Neutrophil (primary cell): ENCODE results near the gene CMTM1.

ENCODE experiments used
- H3K27ac ChIP-seq: fragments of 200-600 bp; sonication (generic); 2 replicates; pipeline ENCODE4 v1.5.1; 2016; ENCODE audit warnings: mild to moderate bottlenecking, moderate library complexity
- H3K27me3 ChIP-seq: fragments of 200-600 bp; sonication (generic); 2 replicates; pipeline ENCODE4 v1.6.0; 2016; ENCODE audit warnings: mild to moderate bottlenecking
- H3K36me3 ChIP-seq: fragments of 200-600 bp; sonication (generic); 2 replicates; pipeline ENCODE4 v1.5.1; 2017
- H3K4me1 ChIP-seq, 2 experiments: fragments of 200-600 bp in 1 of 2; sonication (generic) in 1 of 2; 1 replicate in 1 of 2; 2 replicates in 1 of 2; pipeline versions ENCODE4 v1.5.1 to v1.6.1; 2013 to 2016; ENCODE audit warnings: low read depth in 1 of 2, low read length in 1 of 2, mild to moderate bottlenecking in 1 of 2, moderate library complexity in 1 of 2; ENCODE audit not compliant: control insufficient read depth in 1 of 2, insufficient read depth in 1 of 2
- H3K4me3 ChIP-seq, 2 experiments: fragments of 200-600 bp in 1 of 2; sonication (generic) in 1 of 2; 1 replicate in 1 of 2; 2 replicates in 1 of 2; pipeline ENCODE4 v1.5.1; 2013 to 2016; ENCODE audit warnings: low read depth in 1 of 2, low read length in 1 of 2, mild to moderate bottlenecking in 1 of 2, moderate library complexity in 1 of 2
- H3K9me3 ChIP-seq: fragments of 200-600 bp; sonication (generic); 2 replicates; pipeline ENCODE4 v1.5.1; 2016
- TF ChIP-seq, protein P1 (sequence below): fragments of 200-600 bp; sonication (generic); IDR thresholded peaks from 2 replicates; pipeline ENCODE4 v1.5.1; 2016; ENCODE audit warnings: antibody characterized with exemption

Gene CMTM1

DNA sequence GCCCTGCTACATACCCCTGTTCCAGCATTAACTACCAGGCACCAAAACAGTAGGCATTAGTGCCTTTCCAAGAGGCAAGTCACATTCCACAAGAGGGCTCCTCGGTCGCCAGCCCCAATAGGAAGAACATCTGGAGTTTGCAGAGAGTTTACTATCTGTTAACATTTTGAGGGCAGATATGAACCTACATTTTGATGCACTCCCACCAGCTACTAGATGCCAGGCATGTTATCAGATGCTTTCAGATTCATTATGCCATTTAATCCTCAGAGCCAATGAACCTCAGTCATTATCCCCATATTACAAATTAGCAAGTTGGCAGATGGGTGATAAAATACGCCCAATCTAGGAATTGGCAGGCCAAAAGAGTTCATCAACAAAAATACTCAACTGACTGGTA is 8.8 kb downstream of the CMTM1 start:
- Histone ChIP-seq H3K4me3 (no peak overlapping the region), H3K9me3 (no peaks in the 10 kb centered on the region), H3K27ac (no peak overlapping the region), H3K4me1 (peaks cover 10 to 17% of the 10 kb centered on the region in 2 experiments), H3K36me3 (peaks cover 27% of the 10 kb centered on the region), H3K27me3 (peaks cover 35% of the 10 kb centered on the region)
- TF ChIP-seq, protein P1, sequence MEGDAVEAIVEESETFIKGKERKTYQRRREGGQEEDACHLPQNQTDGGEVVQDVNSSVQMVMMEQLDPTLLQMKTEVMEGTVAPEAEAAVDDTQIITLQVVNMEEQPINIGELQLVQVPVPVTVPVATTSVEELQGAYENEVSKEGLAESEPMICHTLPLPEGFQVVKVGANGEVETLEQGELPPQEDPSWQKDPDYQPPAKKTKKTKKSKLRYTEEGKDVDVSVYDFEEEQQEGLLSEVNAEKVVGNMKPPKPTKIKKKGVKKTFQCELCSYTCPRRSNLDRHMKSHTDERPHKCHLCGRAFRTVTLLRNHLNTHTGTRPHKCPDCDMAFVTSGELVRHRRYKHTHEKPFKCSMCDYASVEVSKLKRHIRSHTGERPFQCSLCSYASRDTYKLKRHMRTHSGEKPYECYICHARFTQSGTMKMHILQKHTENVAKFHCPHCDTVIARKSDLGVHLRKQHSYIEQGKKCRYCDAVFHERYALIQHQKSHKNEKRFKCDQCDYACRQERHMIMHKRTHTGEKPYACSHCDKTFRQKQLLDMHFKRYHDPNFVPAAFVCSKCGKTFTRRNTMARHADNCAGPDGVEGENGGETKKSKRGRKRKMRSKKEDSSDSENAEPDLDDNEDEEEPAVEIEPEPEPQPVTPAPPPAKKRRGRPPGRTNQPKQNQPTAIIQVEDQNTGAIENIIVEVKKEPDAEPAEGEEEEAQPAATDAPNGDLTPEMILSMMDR, result no peak

- H3K27me3 ChIP-seq, result peaks cover 48% of the 10 kb centered on the region
- TF ChIP-seq, protein P1, result no peak
Measured at GRCh38 chr16:66576296-66576695, 10.1 kb downstream of the CMTM1 start.

DNA sequence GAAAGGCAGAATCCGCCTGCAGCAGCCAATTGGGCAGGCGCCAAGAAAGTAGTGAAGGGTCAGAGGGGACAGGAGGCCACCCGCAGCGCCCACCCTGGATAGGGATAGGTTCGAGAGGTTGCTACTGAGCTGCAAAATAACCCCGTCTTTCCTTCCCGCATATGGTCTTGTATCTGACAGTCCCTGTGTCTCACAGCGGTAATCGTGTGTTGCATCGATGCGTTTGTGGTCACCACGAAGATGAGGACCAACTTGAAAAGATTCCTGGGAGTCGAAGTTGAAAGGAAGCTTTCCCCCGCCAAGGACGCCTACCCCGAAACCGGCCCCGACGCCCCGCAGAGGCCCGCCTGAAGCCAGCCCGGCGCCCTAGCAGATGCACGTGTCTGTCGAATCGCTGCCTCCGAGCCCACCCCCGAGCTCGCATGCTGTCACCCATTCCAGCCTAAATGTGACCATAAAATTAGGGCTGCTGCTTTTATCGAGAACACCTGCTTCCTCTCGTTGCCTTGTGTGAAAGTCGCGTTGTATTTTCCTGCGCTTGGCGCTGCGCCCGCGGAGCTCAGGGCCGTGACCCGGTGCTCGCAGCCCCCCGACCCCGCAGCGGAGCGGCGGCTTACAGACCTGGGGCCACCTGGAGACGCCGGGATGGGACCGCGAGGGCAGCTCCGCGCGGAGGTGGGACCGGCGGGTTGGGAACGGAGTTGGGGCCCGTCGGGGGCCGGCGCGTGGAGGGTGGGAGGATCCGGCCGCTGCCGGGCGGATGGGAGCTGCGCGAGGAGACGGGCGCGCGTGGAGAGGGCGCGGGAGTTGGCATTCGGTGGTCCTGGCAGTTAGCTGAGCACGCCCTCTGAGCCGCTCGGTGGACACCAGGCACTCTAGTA is 12.7 kb downstream of the CMTM1 start, which contains the start of gene CMTM2:
Gene CMTM2, plus strand, starts transcription at position 813 of the 881 bp plus-strand sequence. CDS start 145 bp downstream, outside the sequence.
- H3K9me3 ChIP-seq, result no peaks in the 10 kb centered on the region
- peak within 1 kb of the TSS; percentile 26 to 61 for H3K4me3 ChIP-seq
- H3K4me1 ChIP-seq, result peaks cover 10 to 16% of the 10 kb centered on the region in 2 experiments
- peaks cover 50% of the 10 kb centered on the region for H3K27me3 ChIP-seq
- no peak within 1 kb of the TSS for H3K27ac ChIP-seq
- TF ChIP-seq, protein P1, result no peak
- peaks cover 4% of the 10 kb centered on the region for H3K36me3 ChIP-seq

More at GRCh38 chr16:66576296-66576695, 10.1 kb downstream of the CMTM1 start:
- no peak overlapping the region for H3K27ac ChIP-seq
- peaks cover 10 to 17% of the 10 kb centered on the region in 2 experiments for H3K4me1 ChIP-seq
- H3K9me3 ChIP-seq, result no peaks in the 10 kb centered on the region
- peaks cover 14% of the 10 kb centered on the region for H3K36me3 ChIP-seq
- H3K4me3 ChIP-seq, result no peak overlapping the region

DNA sequence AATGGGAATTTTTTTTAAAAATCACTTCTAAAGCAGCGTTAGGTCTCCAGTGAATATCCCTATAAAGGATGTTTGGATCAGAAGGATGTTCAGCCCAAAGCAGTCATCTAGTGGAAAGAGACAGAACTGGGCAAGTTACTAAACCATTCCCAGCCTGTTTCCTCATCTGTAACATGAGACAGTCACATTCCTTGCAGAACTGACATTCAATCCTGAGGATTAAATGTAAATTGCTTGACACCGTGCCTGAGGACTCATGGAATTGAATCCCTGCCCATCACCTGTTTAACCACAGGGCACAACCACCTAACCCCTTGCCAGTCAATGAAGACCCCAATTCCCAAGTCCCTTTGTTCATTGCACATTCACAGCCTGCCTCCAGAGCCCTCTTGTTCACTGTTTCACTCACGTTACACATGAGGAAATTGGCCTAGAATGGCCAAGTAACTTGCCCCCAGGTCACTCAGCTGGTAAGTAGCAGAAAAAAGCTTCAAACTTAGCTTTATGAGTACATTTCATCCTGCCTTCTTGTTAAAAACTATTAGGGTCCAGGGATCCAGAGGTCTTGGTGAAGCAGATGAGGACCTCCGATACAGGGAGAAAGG is 14.5 kb downstream of the CMTM1 start:
- H3K36me3 ChIP-seq, result no peaks in the 10 kb centered on the region
- H3K9me3 ChIP-seq, result no peaks in the 10 kb centered on the region
- H3K4me1 ChIP-seq, result peaks cover 24 to 34% of the 10 kb centered on the region in 2 experiments
- no peak overlapping the region for H3K27ac ChIP-seq
- TF ChIP-seq, protein P1, result no peak
- H3K27me3 ChIP-seq, result peaks cover 50% of the 10 kb centered on the region
- H3K4me3 ChIP-seq, result no peak overlapping the region

- Histone ChIP-seq H3K4me3 (no peak overlapping the region), H3K36me3 (no peaks in the 10 kb centered on the region), H3K27ac (no peak overlapping the region), H3K9me3 (no peaks in the 10 kb centered on the region), H3K27me3 (peaks cover 50% of the 10 kb centered on the region), H3K4me1 (peaks cover 31 to 41% of the 10 kb centered on the region in 2 experiments)
- TF ChIP-seq, protein P1, result no peak
Measured at GRCh38 chr16:66581246-66581952, 15.2 kb downstream of the CMTM1 start.
